Upper lobe of left lung (tissue), 4 donors: Measurements from ENCODE around the gene ADIG.

ENCODE experiments used
- EP300 ChIP-seq, 4 donors: sonication (generic); formaldehyde crosslinking; IDR thresholded peaks; one replicate each; pipeline ENCODE4 v1.5.1; 2017; ENCODE audit warnings: antibody characterized with exemption in 4 of 4, control low read depth in 2 of 4
- POLR2A ChIP-seq, 4 donors: fragments of 450-650 bp; IDR thresholded peaks; one replicate each; pipeline ENCODE4 v1.5.1; 2016 to 2017; ENCODE audit warnings: antibody characterized with exemption in 4 of 4, mild to moderate bottlenecking in 2 of 4
- POLR2AphosphoS5 ChIP-seq, 2 donors: sonication (generic); formaldehyde crosslinking; IDR thresholded peaks; one replicate each; pipeline ENCODE4 v1.5.1; 2017; ENCODE audit warnings: antibody characterized with exemption in 2 of 2
- TF ChIP-seq, protein P1 (sequence below), 6 experiments: fragments of 450-650 bp in 4 of 6; fragments of 200-600 bp in 2 of 6; sonication (generic) in 2 of 6; IDR thresholded peaks; one replicate each; pipeline ENCODE4 v1.5.1; 2016 to 2019; ENCODE audit warnings: antibody characterized with exemption in 6 of 6

DNA sequence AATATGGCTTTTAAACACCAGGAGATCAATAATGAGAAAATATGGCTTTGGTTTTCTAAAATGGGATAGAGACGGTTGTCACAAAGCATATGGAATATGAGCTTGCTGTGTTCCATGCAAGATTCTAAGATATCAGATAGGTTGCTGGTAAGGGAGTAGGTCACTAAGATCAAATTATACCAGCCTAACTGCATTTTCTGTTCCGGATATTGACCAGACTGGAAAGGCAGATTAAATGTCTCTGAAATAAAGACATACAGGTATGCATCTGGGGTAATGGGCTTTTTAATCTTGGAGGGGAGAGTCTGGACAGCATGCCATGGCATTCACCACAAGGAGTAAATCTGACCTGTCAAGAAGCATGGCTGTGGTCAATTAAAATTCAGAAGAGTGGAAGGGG is 35.2 kb upstream of the ADIG start:
- TF ChIP-seq POLR2AphosphoS5 (IDR thresholded peaks at IDR 0.05) (no peak), POLR2A (IDR thresholded peaks at IDR 0.05) (no peak), EP300 (IDR thresholded peaks at IDR 0.05) (no peak)
- TF ChIP-seq, protein P1, sequence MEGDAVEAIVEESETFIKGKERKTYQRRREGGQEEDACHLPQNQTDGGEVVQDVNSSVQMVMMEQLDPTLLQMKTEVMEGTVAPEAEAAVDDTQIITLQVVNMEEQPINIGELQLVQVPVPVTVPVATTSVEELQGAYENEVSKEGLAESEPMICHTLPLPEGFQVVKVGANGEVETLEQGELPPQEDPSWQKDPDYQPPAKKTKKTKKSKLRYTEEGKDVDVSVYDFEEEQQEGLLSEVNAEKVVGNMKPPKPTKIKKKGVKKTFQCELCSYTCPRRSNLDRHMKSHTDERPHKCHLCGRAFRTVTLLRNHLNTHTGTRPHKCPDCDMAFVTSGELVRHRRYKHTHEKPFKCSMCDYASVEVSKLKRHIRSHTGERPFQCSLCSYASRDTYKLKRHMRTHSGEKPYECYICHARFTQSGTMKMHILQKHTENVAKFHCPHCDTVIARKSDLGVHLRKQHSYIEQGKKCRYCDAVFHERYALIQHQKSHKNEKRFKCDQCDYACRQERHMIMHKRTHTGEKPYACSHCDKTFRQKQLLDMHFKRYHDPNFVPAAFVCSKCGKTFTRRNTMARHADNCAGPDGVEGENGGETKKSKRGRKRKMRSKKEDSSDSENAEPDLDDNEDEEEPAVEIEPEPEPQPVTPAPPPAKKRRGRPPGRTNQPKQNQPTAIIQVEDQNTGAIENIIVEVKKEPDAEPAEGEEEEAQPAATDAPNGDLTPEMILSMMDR (IDR thresholded peaks at IDR 0.05), result no peak
